Endothelial cell of umbilical vein (primary cell): ENCODE results near the gene ARHGAP45. TPM values are rescaled to one million over a fixed set of nuclear protein-coding genes. Genes with fewer than 3 reads are reported as not detected.
A peak's percentile ranks its signal among the peaks of the same experiment; 100 is the strongest.

ENCODE experiments used
- BruUV-seq: library from RNA; stranded (reverse); fragments of 400-500 nt; replicated peaks from 2 replicates; lab custom pipeline; 2021; lab: Mats Ljungman, UMichigan
- CTCF ChIA-PET: fragments of 300-600, 350-600 bp; sonication (Branson Sonifier 250); formaldehyde crosslinking; loops from one replicate; lab custom pipeline; 2021; ENCODE audit warnings: antibody characterized with exemption, inconsistent platforms; lab: Charles Lee
- POLR2A ChIA-PET: fragments of 300-600, 350-600 bp; sonication (Branson Sonifier 250); formaldehyde crosslinking; loops from one replicate; lab custom pipeline; 2021; ENCODE audit warnings: antibody characterized with exemption, inconsistent platforms; lab: Charles Lee
- DNase-seq: peaks from one replicate; pipeline ENCODE4 v3.0.0-alpha.2; 2011; ENCODE audit warnings: low read depth, low spot score
- FAIRE-seq: peaks from 2 replicates; lab custom pipeline; 2011; peaks lifted over from hg19 to GRCh38; lab: Jason Lieb, UNC
- H2AFZ ChIP-seq: 2 replicates; pipeline ENCODE4 v1.6.0; 2012; ENCODE audit warnings: low read depth, low read length, control low read depth, inconsistent platforms
- H3K27ac ChIP-seq: 2 replicates; pipeline ENCODE4 v1.5.1; 2011; ENCODE audit warnings: low read depth, mild to moderate bottlenecking, control low read depth, low read length, moderate library complexity; ENCODE audit not compliant: insufficient read depth
- H3K27me3 ChIP-seq, 2 experiments: 2 replicates each; pipeline versions ENCODE4 v1.6.0 to v1.6.1; 2011; ENCODE audit warnings: low read length in 2 of 2, mixed read lengths in 1 of 2; ENCODE audit not compliant: control insufficient read depth in 2 of 2, insufficient read depth in 2 of 2
- H3K36me3 ChIP-seq, 2 experiments: 2 replicates in 1 of 2; 3 replicates in 1 of 2; pipeline ENCODE4 v1.5.1; 2011; ENCODE audit warnings: low read length in 2 of 2, mild to moderate bottlenecking in 1 of 2, moderate library complexity in 1 of 2; ENCODE audit not compliant: control insufficient read depth in 2 of 2, insufficient read depth in 2 of 2; ENCODE audit errors: extremely low read depth in 1 of 2
- H3K4me1 ChIP-seq: 3 replicates; pipeline ENCODE4 v1.5.1; 2011; ENCODE audit warnings: mild to moderate bottlenecking, low read length; ENCODE audit not compliant: control insufficient read depth, insufficient read depth; ENCODE audit errors: extremely low read depth
- H3K4me2 ChIP-seq: 2 replicates; pipeline ENCODE4 v1.6.1; 2011; ENCODE audit warnings: low read length, control low read depth, mixed read lengths; ENCODE audit not compliant: insufficient read depth
- H3K4me3 ChIP-seq, 3 experiments: fragments of 200-600 bp in 1 of 3; sonication (generic), shearing (Covaris generic) in 1 of 3; replicated peaks in 1 of 3; 2 replicates each; pipeline ENCODE4 v1.5.1; 2011 to 2016; ENCODE audit warnings: control low read depth in 3 of 3, low read length in 3 of 3, mild to moderate bottlenecking in 2 of 3, inconsistent platforms in 1 of 3, low read depth in 1 of 3, moderate library complexity in 1 of 3; ENCODE audit not compliant: insufficient read depth in 1 of 3
- H3K79me2 ChIP-seq: 2 replicates; pipeline ENCODE4 v1.6.0; 2012; ENCODE audit warnings: low read length, inconsistent platforms; ENCODE audit not compliant: control insufficient read depth, insufficient read depth
- H3K9ac ChIP-seq: replicated peaks from 2 replicates; pipeline ENCODE3; 2011; ENCODE audit warnings: low read length, control low read depth; ENCODE audit not compliant: insufficient read depth; ENCODE audit errors: extremely low read depth
- H3K9me1 ChIP-seq: replicated peaks from 3 replicates; pipeline ENCODE4 v1.6.0; 2011; ENCODE audit warnings: mild to moderate bottlenecking, low read length; ENCODE audit not compliant: control insufficient read depth, insufficient read depth; ENCODE audit errors: extremely low read depth
- H3K9me3 ChIP-seq: replicated peaks from 2 replicates; pipeline ENCODE4 v1.5.1; 2012; ENCODE audit warnings: low read length, inconsistent platforms; ENCODE audit not compliant: control insufficient read depth, insufficient read depth
- H4K20me1 ChIP-seq: replicated peaks from 2 replicates; pipeline ENCODE3; 2011; ENCODE audit warnings: mild to moderate bottlenecking, low read length; ENCODE audit not compliant: control insufficient read depth, insufficient read depth; ENCODE audit errors: extremely low read depth
- EZH2 ChIP-seq: IDR thresholded peaks from 2 replicates; pipeline ENCODE4 v1.6.1; 2012; ENCODE audit warnings: borderline replicate concordance, low read depth, mild to moderate bottlenecking, moderate library complexity, low read length, inconsistent platforms; ENCODE audit not compliant: severe bottlenecking
- FOS ChIP-seq: IDR thresholded peaks from 2 replicates; pipeline ENCODE4 v1.6.1; 2011; ENCODE audit warnings: mild to moderate bottlenecking, low read length, moderate library complexity, borderline replicate concordance; ENCODE audit not compliant: insufficient read depth
- JUN ChIP-seq: IDR thresholded peaks from 2 replicates; pipeline ENCODE4 v1.6.1; 2011; ENCODE audit warnings: borderline replicate concordance, low read depth; ENCODE audit not compliant: insufficient read length, insufficient read depth
- MAX ChIP-seq: IDR thresholded peaks from 2 replicates; pipeline ENCODE4 v1.6.1; 2011; ENCODE audit not compliant: insufficient read depth, insufficient read length
- POLR2A ChIP-seq: IDR thresholded peaks from 2 replicates; pipeline ENCODE4 v1.6.1; 2012; ENCODE audit warnings: low read depth, mild to moderate bottlenecking, control low read depth, low read length
- POLR2AphosphoS5 ChIP-seq: IDR thresholded peaks from 2 replicates; pipeline ENCODE4 v1.6.1; 2012; ENCODE audit warnings: low read depth, mild to moderate bottlenecking, control low read depth, low read length, moderate library complexity; ENCODE audit not compliant: insufficient read depth
- dilution Hi-C: fragments of 300-500 bp; cut with MboI; formaldehyde crosslinking; loops from one replicate; pipeline ENCODE4 v1.15.0; 2019; ENCODE audit warnings: low sequenced_read_pairs; ENCODE audit not compliant: extremely low pct_ligation_motif_present
- intact Hi-C: fragments of 100-400 bp; cut with micrococcal nuclease; formaldehyde crosslinking; loops from one replicate; pipeline ENCODE4 v1.10.0; 2022
- polyA plus RNA-seq, 4 experiments: library from polyadenylated mRNA; depleted of rRNA in 3 of 4; stranded (reverse) in 3 of 4; unstranded in 1 of 4; fragments of >200 nt; gene quantifications; 2 replicates each; pipeline versions ENCODE4 v1.2.1 to v1.2.3, GENCODE V29; 2011 to 2012; ENCODE audit warnings: missing spikeins in 1 of 4
- total RNA-seq: library from RNA; stranded (reverse); gene quantifications from 2 replicates; pipeline ENCODE4 v1.2.3, GENCODE V29; 2021

ARHGAP45 gene
- total and polyA plus RNA-seq, 2 donors (not counting 3 experiments of a cell fraction or from before 2014, with no cell fraction given) = 7.5 to 10.4 TPM

GRCh38 chr19:1082165-1082927 lies 15.4 kb downstream of the ARHGAP45 start:
- FAIRE-seq = peak; percentile 72
- CTCF ChIA-PET = interaction anchor here (1.0 to 3.7 kb wide), 5 partner anchors 11 to 113 kb away, joined by 3 to 14 read pairs (median 4); no protein-coding TSS in a partner anchor
- no peaks in the 10 kb centered on the region for H3K36me3 ChIP-seq
- dilution Hi-C loops (no loop called here), intact Hi-C loops (no loop called here)
- peak overlapping the region in 1 of 3 experiments; percentile 3 for H3K4me3 ChIP-seq
- H3K79me2 ChIP-seq = no peaks in the 10 kb centered on the region
- TF ChIP-seq EZH2 (no peak), MAX (no peak)
- no peak overlapping the region for H3K9ac ChIP-seq
- BruUV-seq = no TSS peak
- no peaks in the 10 kb centered on the region for H3K27me3 ChIP-seq
- peak; percentile 40 for DNase-seq
- no peak overlapping the region for H3K27ac ChIP-seq
- peak overlapping the region; percentile 35 for H2AFZ ChIP-seq
- POLR2A ChIA-PET = interaction anchor here (0.8 to 1.0 kb wide), 2 partner anchors 22 to 54 kb away, joined by 3 to 5 read pairs; partner anchors contain the start of gene GPX4
- no peak overlapping the region for H3K4me2 ChIP-seq
- H3K9me1 ChIP-seq = no peaks in the 10 kb centered on the region
- no peaks in the 10 kb centered on the region for H3K4me1 ChIP-seq
- no peaks in the 10 kb centered on the region for H4K20me1 ChIP-seq
- no peaks in the 10 kb centered on the region for H3K9me3 ChIP-seq

DNA sequence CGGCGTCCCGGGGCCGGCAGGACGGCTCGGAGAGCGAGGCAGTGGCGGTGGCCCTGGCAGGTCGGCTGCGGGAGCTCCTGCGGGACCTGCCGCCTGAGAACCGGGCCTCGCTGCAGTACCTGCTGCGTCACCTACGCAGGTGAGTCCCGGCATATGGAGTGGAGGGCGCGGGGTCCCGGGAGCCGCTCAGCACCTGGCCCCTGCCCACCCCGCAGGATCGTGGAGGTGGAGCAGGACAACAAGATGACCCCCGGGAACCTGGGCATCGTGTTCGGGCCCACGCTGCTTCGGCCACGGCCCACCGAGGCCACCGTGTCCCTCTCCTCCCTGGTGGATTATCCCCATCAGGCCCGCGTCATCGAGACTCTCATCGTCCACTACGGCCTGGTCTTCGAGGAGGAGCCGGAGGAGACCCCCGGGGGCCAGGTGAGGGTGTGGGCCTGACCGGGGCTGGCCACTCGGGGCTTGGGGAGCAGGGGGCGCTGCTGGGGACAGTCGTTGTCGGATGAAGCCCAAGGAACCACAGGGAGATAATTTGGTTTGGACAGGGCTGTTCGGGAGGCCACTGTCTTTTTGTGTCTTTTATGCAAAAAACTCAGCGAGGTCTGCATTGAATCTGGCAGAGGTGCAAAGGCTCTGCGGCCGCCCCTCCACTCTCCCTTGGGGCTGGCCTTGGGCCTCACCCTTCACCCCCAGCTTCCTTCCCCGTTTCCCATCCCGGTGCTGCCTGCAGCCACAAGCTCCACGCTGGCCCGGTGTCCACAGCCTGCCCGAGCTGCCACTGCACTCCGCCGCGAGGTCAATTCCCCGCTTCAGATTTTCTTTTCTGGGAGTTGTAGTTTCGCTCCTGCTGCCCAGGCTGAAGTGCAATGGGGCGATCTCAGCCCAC lies 16.2 kb downstream of the ARHGAP45 start:
- Histone ChIP-seq H3K9me3 (no peaks in the 10 kb centered on the region), H2AFZ (no peak overlapping the region), H3K4me2 (no peak overlapping the region), H3K4me3 (no peak overlapping the region), H3K4me1 (no peaks in the 10 kb centered on the region), H3K27ac (no peak overlapping the region), H3K79me2 (no peaks in the 10 kb centered on the region), H3K9ac (no peak overlapping the region), H3K9me1 (no peaks in the 10 kb centered on the region), H4K20me1 (no peaks in the 10 kb centered on the region), H3K36me3 (peaks cover 3 to 5% of the 10 kb centered on the region in 2 experiments), H3K27me3 (no peaks in the 10 kb centered on the region)
- no peak for DNase-seq
- TF ChIP-seq FOS = no peak
- TF ChIP-seq POLR2A = peak; percentile 18
- no peak for TF ChIP-seq POLR2AphosphoS5
- no peak for TF ChIP-seq JUN
- TF ChIP-seq MAX = no peak
- intact Hi-C loops = no loop called here
- no peak for FAIRE-seq
- ChIA-PET CTCF (interaction anchor here (1.2 to 3.7 kb wide), 3 partner anchors 10 to 30 kb away, joined by 3 to 14 read pairs (median 7); no protein-coding TSS in a partner anchor), POLR2A (interaction anchor here (0.8 to 1.0 kb wide), 2 partner anchors 21 to 55 kb away, joined by 3 to 5 read pairs; partner anchors contain the start of gene GPX4)
- no TSS peak for BruUV-seq
- dilution Hi-C loops = no loop called here
